ENCODE data around the gene CD55.
A peak's percentile ranks its signal among the peaks of the same experiment; 100 is the strongest.

Gene CD55

GRCh38 chr1:207398986-207399385 is 77.5 kb downstream of the CD55 start:
- TF ChIP-seq, protein P1, sequence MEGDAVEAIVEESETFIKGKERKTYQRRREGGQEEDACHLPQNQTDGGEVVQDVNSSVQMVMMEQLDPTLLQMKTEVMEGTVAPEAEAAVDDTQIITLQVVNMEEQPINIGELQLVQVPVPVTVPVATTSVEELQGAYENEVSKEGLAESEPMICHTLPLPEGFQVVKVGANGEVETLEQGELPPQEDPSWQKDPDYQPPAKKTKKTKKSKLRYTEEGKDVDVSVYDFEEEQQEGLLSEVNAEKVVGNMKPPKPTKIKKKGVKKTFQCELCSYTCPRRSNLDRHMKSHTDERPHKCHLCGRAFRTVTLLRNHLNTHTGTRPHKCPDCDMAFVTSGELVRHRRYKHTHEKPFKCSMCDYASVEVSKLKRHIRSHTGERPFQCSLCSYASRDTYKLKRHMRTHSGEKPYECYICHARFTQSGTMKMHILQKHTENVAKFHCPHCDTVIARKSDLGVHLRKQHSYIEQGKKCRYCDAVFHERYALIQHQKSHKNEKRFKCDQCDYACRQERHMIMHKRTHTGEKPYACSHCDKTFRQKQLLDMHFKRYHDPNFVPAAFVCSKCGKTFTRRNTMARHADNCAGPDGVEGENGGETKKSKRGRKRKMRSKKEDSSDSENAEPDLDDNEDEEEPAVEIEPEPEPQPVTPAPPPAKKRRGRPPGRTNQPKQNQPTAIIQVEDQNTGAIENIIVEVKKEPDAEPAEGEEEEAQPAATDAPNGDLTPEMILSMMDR (IDR thresholded peaks at IDR 0.05; ENCODE audit: borderline replicate concordance, insufficient read depth, low read depth, low read length): no peak
- H3K4me3 ChIP-seq (ENCODE audit: low read depth, low read length): no peak overlapping the region

GRCh38 chr1:207401578-207401977 is 80.1 kb downstream of the CD55 start:
- no peak overlapping the region for H3K4me3 ChIP-seq (ENCODE audit: low read depth, low read length)
- TF ChIP-seq, protein P1 (IDR thresholded peaks at IDR 0.05; ENCODE audit: borderline replicate concordance, insufficient read depth, low read depth, low read length): no peak

DNA sequence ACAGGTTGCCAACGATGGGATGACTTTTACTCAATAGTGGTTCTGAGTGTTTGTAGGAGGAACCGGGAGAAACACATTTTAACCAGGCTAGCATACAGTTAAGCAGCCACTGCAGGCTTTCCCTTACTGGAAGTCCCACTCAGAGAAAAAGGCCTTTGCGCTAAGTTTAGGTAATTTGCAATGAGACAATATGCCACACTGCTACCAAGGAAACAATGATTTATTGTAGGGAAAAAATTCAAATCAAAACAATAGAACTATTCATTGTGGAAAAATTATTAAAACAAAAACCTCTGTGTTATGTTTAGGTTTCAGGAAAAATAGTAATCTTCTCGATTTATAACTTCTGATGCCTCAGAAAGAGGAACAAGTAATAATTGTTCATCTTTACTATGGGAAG is 81.3 kb downstream of the CD55 start:
- H3K4me3 ChIP-seq (ENCODE audit: low read depth, low read length): no peak overlapping the region
- TF ChIP-seq, protein P1 (IDR thresholded peaks at IDR 0.05; ENCODE audit: borderline replicate concordance, insufficient read depth, low read depth, low read length): no peak

- TF ChIP-seq, protein P1 (IDR thresholded peaks at IDR 0.05; ENCODE audit: borderline replicate concordance, insufficient read depth, low read depth, low read length): peak; percentile 53; the same call in 1 of the 2 replicates
- no peak overlapping the region for H3K4me3 ChIP-seq (ENCODE audit: low read depth, low read length)
Measured at GRCh38 chr1:207404849-207405525, 83.5 kb downstream of the CD55 start.

- no peak overlapping the region for H3K4me3 ChIP-seq (ENCODE audit: low read depth, low read length)
- TF ChIP-seq, protein P1 (IDR thresholded peaks at IDR 0.05; ENCODE audit: borderline replicate concordance, insufficient read depth, low read depth, low read length): no peak
Measured at GRCh38 chr1:207405814-207406213, 84.3 kb downstream of the CD55 start.

DNA sequence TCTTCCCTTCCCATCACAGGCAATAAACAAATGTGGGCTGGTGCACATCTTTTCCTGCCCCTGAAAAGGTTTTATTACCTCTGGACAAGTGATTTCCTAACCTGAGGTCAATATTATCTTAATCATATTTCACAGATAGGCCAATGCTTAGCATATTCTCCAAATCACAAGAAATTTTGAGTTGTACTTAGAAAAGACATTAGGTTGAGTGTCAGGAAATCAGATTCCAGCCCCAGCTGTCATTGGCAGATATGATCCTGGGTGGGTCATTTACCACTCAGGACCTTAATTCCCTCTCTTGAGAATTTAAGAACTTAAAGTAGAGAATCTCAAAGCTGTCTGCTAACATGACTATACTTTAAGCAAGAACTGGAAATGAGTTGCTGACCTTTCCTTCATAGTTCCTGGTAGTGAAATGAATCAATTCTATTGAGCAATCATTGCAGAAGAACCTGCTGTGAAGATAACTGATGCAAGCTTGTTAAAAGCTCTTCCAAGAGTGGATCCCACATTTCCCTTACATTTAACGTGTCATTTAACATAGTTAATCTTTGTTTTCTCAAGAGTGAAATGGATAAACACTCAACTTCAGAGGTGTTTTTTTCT is 86.3 kb downstream of the CD55 start:
- no peak overlapping the region for H3K4me3 ChIP-seq (ENCODE audit: low read depth, low read length)
- TF ChIP-seq, protein P1 (IDR thresholded peaks at IDR 0.05; ENCODE audit: borderline replicate concordance, insufficient read depth, low read depth, low read length): no peak

All from GM12875 (cell line).